HCT116 (cell line): ENCODE data around the gene NSMCE4A. TPM values are rescaled to one million over a fixed set of nuclear protein-coding genes. Genes with fewer than 3 reads are reported as not detected.

Experiments
- ATAC-seq: fragments of 200-7000 bp; cut with Tn5 transposase; 2 replicates; pipeline ENCODE4 v1.9.1; 2020; ENCODE audit warnings: mild to moderate bottlenecking, moderate library complexity
- BruUV-seq: library from RNA; stranded (reverse); fragments of 400-500 nt; replicated peaks from 2 replicates; lab custom pipeline; 2021; lab: Mats Ljungman, UMichigan
- CTCF ChIA-PET: fragments of 300-600 bp; sonication (Branson Sonifier 250); formaldehyde crosslinking; loops from one replicate; lab custom pipeline; 2021; ENCODE audit warnings: antibody characterized with exemption; lab: Charles Lee
- POLR2A ChIA-PET: fragments of 300-600, 350-600 bp; sonication (Branson Sonifier 250); formaldehyde crosslinking; loops from one replicate; lab custom pipeline; 2021; ENCODE audit warnings: antibody characterized with exemption; lab: Charles Lee
- RAD21 ChIA-PET, 2 experiments: fragments of 300-600 bp; sonication (Branson Sonifier 250); formaldehyde crosslinking; loops; one replicate each; lab custom pipeline; 2023; ENCODE audit warnings: low total read pairs in 2 of 2; ENCODE audit not compliant: uncharacterized antibody in 2 of 2, unreplicated experiment in 2 of 2, low non-redundant PET in 1 of 2; lab: Charles Lee
- DNase-seq: peaks from one replicate; pipeline ENCODE4 v3.0.0-alpha.2; 2010; ENCODE audit warnings: low read depth, low spot score
- H2AFZ ChIP-seq: fragments of 200-600 bp; shearing (Covaris generic), sonication (generic); 2 replicates; pipeline ENCODE4 v1.6.1; 2017; ENCODE audit warnings: low read depth, mixed run types, mixed read lengths, antibody characterized with exemption, low read length; ENCODE audit not compliant: poor library complexity, severe bottlenecking
- H3K27ac ChIP-seq: 2 replicates; pipeline ENCODE4 v1.5.1; 2012; ENCODE audit warnings: low read depth, low read length
- H3K27me3 ChIP-seq: fragments of 200-600 bp; sonication (generic); 2 replicates; pipeline ENCODE4 v1.6.1; 2016; ENCODE audit warnings: mixed run types, low read length, mixed read lengths; ENCODE audit not compliant: insufficient read depth
- H3K36me3 ChIP-seq, 2 experiments: fragments of 200-500 bp in 1 of 2; fragments of 200-600 bp in 1 of 2; sonication (Bioruptor generic) in 1 of 2; sonication (generic) in 1 of 2; 2 replicates each; pipeline versions ENCODE4 v1.5.1 to v1.6.1; 2014 to 2016; ENCODE audit warnings: low read length in 2 of 2, inconsistent platforms in 1 of 2, mixed read lengths in 1 of 2, mixed run types in 1 of 2; ENCODE audit not compliant: insufficient read depth in 2 of 2, control insufficient read depth in 1 of 2
- H3K4me1 ChIP-seq, 2 experiments: fragments of 200-600 bp in 1 of 2; sonication (generic) in 1 of 2; 2 replicates each; pipeline versions ENCODE4 v1.5.1 to v1.6.1; 2012 to 2017; ENCODE audit warnings: low read length in 2 of 2, inconsistent platforms in 1 of 2, mild to moderate bottlenecking in 1 of 2, mixed read lengths in 1 of 2, mixed run types in 1 of 2, moderate library complexity in 1 of 2; ENCODE audit not compliant: insufficient read depth in 2 of 2, control insufficient read depth in 1 of 2
- H3K4me2 ChIP-seq: fragments of 200-600 bp; sonication (generic); 2 replicates; pipeline ENCODE4 v1.6.1; 2017; ENCODE audit warnings: mixed run types, low read length, mixed read lengths
- H3K4me3 ChIP-seq, 2 experiments: fragments of 200-600 bp in 1 of 2; sonication (generic) in 1 of 2; replicated peaks in 1 of 2; 2 replicates each; pipeline ENCODE4 v1.5.1; 2011 to 2016; ENCODE audit warnings: low read length in 2 of 2, control low read depth in 1 of 2, low read depth in 1 of 2, mild to moderate bottlenecking in 1 of 2, mixed read lengths in 1 of 2, mixed run types in 1 of 2
- H3K79me2 ChIP-seq: fragments of 200-600 bp; sonication (generic); 2 replicates; pipeline ENCODE4 v1.6.1; 2017; ENCODE audit warnings: mild to moderate bottlenecking, mixed run types, low read length, moderate library complexity, mixed read lengths; ENCODE audit not compliant: insufficient read depth
- H3K9ac ChIP-seq: fragments of 200-600 bp; sonication (generic); 2 replicates; pipeline ENCODE4 v1.6.1; 2016; ENCODE audit warnings: low read length, mixed read lengths
- H3K9me2 ChIP-seq: fragments of 200-600 bp; sonication (generic), shearing (Covaris generic); 2 replicates; pipeline ENCODE4 v1.6.1; 2017; ENCODE audit warnings: mixed run types, mild to moderate bottlenecking, moderate library complexity; ENCODE audit not compliant: insufficient read depth
- H3K9me3 ChIP-seq, 2 experiments: fragments of 200-500 bp in 1 of 2; fragments of 200-600 bp in 1 of 2; sonication (Bioruptor generic) in 1 of 2; sonication (generic) in 1 of 2; 2 replicates each; pipeline ENCODE4 v1.6.1; 2014 to 2017; ENCODE audit warnings: low read length in 2 of 2, mixed read lengths in 2 of 2, inconsistent platforms in 1 of 2, low read depth in 1 of 2, mild to moderate bottlenecking in 1 of 2, mixed run types in 1 of 2, moderate library complexity in 1 of 2; ENCODE audit not compliant: control insufficient read depth in 1 of 2, insufficient read depth in 1 of 2
- H4K20me1 ChIP-seq: fragments of 200-600 bp; sonication (generic), shearing (Covaris generic); 2 replicates; pipeline ENCODE4 v1.6.1; 2017; ENCODE audit warnings: mixed run types, mild to moderate bottlenecking, moderate library complexity; ENCODE audit not compliant: insufficient read depth
- ATF3 ChIP-seq: IDR thresholded peaks from 2 replicates; pipeline ENCODE4 v1.6.1; 2012
- CEBPB ChIP-seq: IDR thresholded peaks from 2 replicates; pipeline ENCODE4 v1.6.1; 2012; ENCODE audit warnings: low read depth
- CTCF ChIP-seq, 3 experiments: fragments of 200-600 bp in 1 of 3; sonication (generic) in 1 of 3; IDR thresholded peaks in 2 of 3; conservative IDR thresholded peaks in 1 of 3; 2 replicates each; pipeline ENCODE4 v1.5.1; 2012 to 2017; ENCODE audit warnings: low read depth in 2 of 3, low read length in 2 of 3, antibody characterized with exemption in 1 of 3, borderline replicate concordance in 1 of 3, control low read depth in 1 of 3, mild to moderate bottlenecking in 1 of 3, mixed read lengths in 1 of 3, mixed run types in 1 of 3, moderate library complexity in 1 of 3; ENCODE audit not compliant: insufficient read depth in 1 of 3
- EGR1 ChIP-seq: IDR thresholded peaks from 2 replicates; pipeline ENCODE4 v1.6.1; 2012; ENCODE audit warnings: low read depth
- ELF1 ChIP-seq: IDR thresholded peaks from 2 replicates; pipeline ENCODE4 v1.6.1; 2012; ENCODE audit warnings: low read depth, borderline replicate concordance
- EZH2 ChIP-seq: fragments of 200-600 bp; sonication (generic); IDR thresholded peaks from 2 replicates; pipeline ENCODE4 v1.6.1; 2017; ENCODE audit warnings: antibody characterized with exemption, mixed run types
- EZH2phosphoT487 ChIP-seq: fragments of 200-600 bp; IDR thresholded peaks from 2 replicates; pipeline ENCODE4 v1.6.1; 2018; ENCODE audit warnings: antibody characterized with exemption, borderline replicate concordance
- JUND ChIP-seq: IDR thresholded peaks from 2 replicates; pipeline ENCODE4 v1.6.1; 2012
- SIN3A ChIP-seq: IDR thresholded peaks from 2 replicates; pipeline ENCODE4 v1.6.1; 2012; ENCODE audit warnings: low read depth
- SP1 ChIP-seq: IDR thresholded peaks from 2 replicates; pipeline ENCODE4 v1.6.1; 2012; ENCODE audit warnings: low read depth
- TCF7L2 ChIP-seq: IDR thresholded peaks from 2 replicates; pipeline ENCODE4 v1.7.0; 2011; ENCODE audit warnings: borderline replicate concordance, inconsistent platforms; ENCODE audit not compliant: insufficient read depth, insufficient read length; ENCODE audit errors: extremely low read depth
- ZBTB33 ChIP-seq: IDR thresholded peaks from 2 replicates; pipeline ENCODE4 v1.6.1; 2011; ENCODE audit warnings: mild to moderate bottlenecking, low read length, moderate library complexity; ENCODE audit not compliant: insufficient replicate concordance; ENCODE audit errors: extremely low read depth
- intact Hi-C: fragments of 100-400 bp; cut with micrococcal nuclease; formaldehyde crosslinking; loops from 2 replicates; pipeline ENCODE4 v1.10.0; 2022
- total RNA-seq: library from RNA; stranded (reverse); gene quantifications from one replicate; pipeline ENCODE4 v1.2.1, GENCODE V29; 2021; ENCODE audit not compliant: unreplicated experiment

NSMCE4A gene
- total RNA-seq, 1 experiment from 2014 or later, result 70.6 TPM

GRCh38 chr10:121911421-121911697 is 63.7 kb downstream of the NSMCE4A start:
- no peaks in the 10 kb centered on the region for H4K20me1 ChIP-seq
- ChIA-PET POLR2A (no interaction called here), RAD21 (no interaction called here)

More at GRCh38 chr10:121911421-121911697, 63.7 kb downstream of the NSMCE4A start:
- CTCF ChIA-PET, result interaction anchor here (1.0 kb wide), 1 partner anchor 10 kb away, joined by 7 read pairs; no protein-coding TSS in a partner anchor
- H3K9ac ChIP-seq, result no peak overlapping the region
- no peak overlapping the region for H3K4me2 ChIP-seq
- H3K9me2 ChIP-seq, result no peaks in the 10 kb centered on the region
- no peak overlapping the region for H3K4me3 ChIP-seq
- H3K9me3 ChIP-seq, result no peaks in the 10 kb centered on the region
- no peaks in the 10 kb centered on the region for H3K27me3 ChIP-seq
- BruUV-seq, result no TSS peak
- intact Hi-C loops, result no loop called here
- H2AFZ ChIP-seq, result no peak overlapping the region
- ATAC-seq, result no peak
- TF ChIP-seq ATF3 (no peak), CTCF (IDR thresholded peaks at IDR 0.05 in 2 of 3, conservative IDR thresholded peaks at IDR 0.05 in 1 of 3; ENCODE audit: borderline replicate concordance in 1 of 3, insufficient read depth in 1 of 3, low read depth in 2 of 3, low read length in 2 of 3) (no peak), ZBTB33 (no peak), EGR1 (no peak), CEBPB (no peak), SIN3A (no peak), EZH2 (no peak), SP1 (no peak), ELF1 (no peak), EZH2phosphoT487 (no peak), TCF7L2 (no peak), JUND (no peak)
- TF ChIP-seq, all 23 proteins: peak for 0
- Histone ChIP-seq H3K4me1 (peaks cover 0 to 11% of the 10 kb centered on the region in 2 experiments; a peak in 1 of 4 replicates), H3K36me3 (peaks cover 7% of the 10 kb centered on the region in 2 experiments; a peak in 3 of 4 replicates), H3K79me2 (peaks cover 8% of the 10 kb centered on the region; the same call in 1 of the 2 replicates), H3K27ac (no peak overlapping the region)
- no peak for DNase-seq
